H9 (cell line): ENCODE measurements around the gene RAB2B. TPM values are rescaled to one million over a fixed set of nuclear protein-coding genes. Genes with fewer than 3 reads are reported as not detected.

ENCODE experiments used
- DNase-seq: peaks from one replicate; pipeline ENCODE4 v3.0.0-alpha.2; 2017
- H2AFZ ChIP-seq: one replicate; pipeline ENCODE4 v1.6.1; 2013; ENCODE audit warnings: mild to moderate bottlenecking, low read length, control low read depth, moderate library complexity
- H2AK5ac ChIP-seq: 2 replicates; pipeline ENCODE4 v1.6.1; 2013; ENCODE audit warnings: low read length, control low read depth, mixed read lengths; ENCODE audit not compliant: insufficient read length
- H2BK120ac ChIP-seq: one replicate; pipeline ENCODE4 v1.6.1; 2013; ENCODE audit warnings: low read depth, mild to moderate bottlenecking, low read length, control low read depth, inconsistent platforms; ENCODE audit not compliant: poor library complexity, severe bottlenecking
- H2BK12ac ChIP-seq: 2 replicates; pipeline ENCODE4 v1.6.1; 2013; ENCODE audit warnings: low read length, control low read depth, mixed read lengths, low read depth; ENCODE audit not compliant: insufficient read length
- H2BK15ac ChIP-seq: 2 replicates; pipeline ENCODE4 v1.6.1; 2013; ENCODE audit warnings: low read depth, low read length, control low read depth
- H2BK20ac ChIP-seq: one replicate; pipeline ENCODE4 v1.6.1; 2013; ENCODE audit warnings: low read depth, mild to moderate bottlenecking, low read length, control low read depth, inconsistent platforms; ENCODE audit not compliant: poor library complexity, severe bottlenecking
- H2BK5ac ChIP-seq: 2 replicates; pipeline ENCODE4 v1.6.1; 2013; ENCODE audit warnings: low read length, control low read depth, mixed read lengths; ENCODE audit not compliant: insufficient read length
- H3K14ac ChIP-seq: 2 replicates; pipeline ENCODE4 v1.6.1; 2013; ENCODE audit warnings: low read length, control low read depth; ENCODE audit not compliant: insufficient read depth
- H3K18ac ChIP-seq: 2 replicates; pipeline ENCODE4 v1.6.1; 2013; ENCODE audit warnings: low read depth, mild to moderate bottlenecking, mixed read lengths, low read length, control low read depth; ENCODE audit not compliant: insufficient read length
- H3K23ac ChIP-seq: 2 replicates; pipeline ENCODE4 v1.6.1; 2013; ENCODE audit warnings: low read length, control low read depth, mixed read lengths, low read depth; ENCODE audit not compliant: insufficient read length
- H3K23me2 ChIP-seq: 2 replicates; pipeline ENCODE4 v1.6.1; 2013; ENCODE audit warnings: low read depth, mild to moderate bottlenecking, mixed read lengths, low read length, control low read depth; ENCODE audit not compliant: insufficient read length, poor library complexity, severe bottlenecking
- H3K27ac ChIP-seq: 2 replicates; pipeline ENCODE4 v1.5.1; 2013; ENCODE audit warnings: low read length, control low read depth, mixed read lengths, low read depth; ENCODE audit not compliant: insufficient read length
- H3K27me3 ChIP-seq: 2 replicates; pipeline ENCODE4 v1.6.1; 2013; ENCODE audit warnings: low read length, control low read depth, inconsistent platforms; ENCODE audit not compliant: insufficient read depth
- H3K4ac ChIP-seq: 2 replicates; pipeline ENCODE4 v1.6.1; 2013; ENCODE audit warnings: low read depth, mild to moderate bottlenecking, control low read depth, inconsistent platforms, low read length, moderate library complexity
- H3K4me1 ChIP-seq: 2 replicates; pipeline ENCODE4 v1.6.1; 2013; ENCODE audit warnings: low read length, control low read depth, inconsistent platforms; ENCODE audit not compliant: insufficient read depth
- H3K4me2 ChIP-seq: 2 replicates; pipeline ENCODE4 v1.6.1; 2013; ENCODE audit warnings: low read length, control low read depth, mixed read lengths; ENCODE audit not compliant: insufficient read length, insufficient read depth
- H3K56ac ChIP-seq: 2 replicates; pipeline ENCODE4 v1.6.1; 2013; ENCODE audit warnings: low read depth, mild to moderate bottlenecking, mixed read lengths, low read length, control low read depth; ENCODE audit not compliant: insufficient read length
- H3K79me1 ChIP-seq: 2 replicates; pipeline ENCODE4 v1.6.1; 2013; ENCODE audit warnings: low read depth, mild to moderate bottlenecking, moderate library complexity, low read length, control low read depth, inconsistent platforms; ENCODE audit not compliant: insufficient read depth, poor library complexity, severe bottlenecking
- H3K79me2 ChIP-seq: 2 replicates; pipeline ENCODE4 v1.6.1; 2013; ENCODE audit warnings: low read length, control low read depth, inconsistent platforms; ENCODE audit not compliant: insufficient read depth
- H3K9ac ChIP-seq: 2 replicates; pipeline ENCODE4 v1.6.1; 2013; ENCODE audit warnings: low read length, control low read depth, mixed read lengths; ENCODE audit not compliant: insufficient read length; ENCODE audit errors: extremely low read depth
- H3K9me3 ChIP-seq: one replicate; pipeline ENCODE4 v1.6.1; 2013; ENCODE audit warnings: low read depth, low read length, inconsistent platforms; ENCODE audit not compliant: control insufficient read depth
- H3T11ph ChIP-seq: one replicate; pipeline ENCODE4 v1.6.1; 2013; ENCODE audit warnings: mild to moderate bottlenecking, low read length, control low read depth, inconsistent platforms
- H4K20me1 ChIP-seq: one replicate; pipeline ENCODE4 v1.6.1; 2013; ENCODE audit not compliant: control insufficient read depth, insufficient read length, insufficient read depth
- H4K5ac ChIP-seq: 2 replicates; pipeline ENCODE4 v1.6.1; 2013; ENCODE audit warnings: low read depth, mild to moderate bottlenecking, mixed read lengths, low read length, control low read depth; ENCODE audit not compliant: insufficient read length
- H4K8ac ChIP-seq: replicated peaks from 2 replicates; pipeline ENCODE4 v1.6.1; 2013; ENCODE audit warnings: low read length, control low read depth, mixed read lengths, low read depth; ENCODE audit not compliant: insufficient read length
- H4K91ac ChIP-seq: 2 replicates; pipeline ENCODE4 v1.6.1; 2013; ENCODE audit warnings: low read depth, mild to moderate bottlenecking, moderate library complexity, mixed read lengths, low read length, control low read depth; ENCODE audit not compliant: insufficient read length
- H3K27ac Mint-ChIP-seq, 3 experiments: 2 replicates in 2 of 3; 3 replicates in 1 of 3; pipeline ENCODE4 v1.8.0; 2020 to 2021; ENCODE audit warnings: mixed read lengths in 3 of 3, mild to moderate bottlenecking in 1 of 3, moderate library complexity in 1 of 3
- H3K27me3 Mint-ChIP-seq: 2 replicates; pipeline ENCODE4 v1.8.0; 2021; ENCODE audit warnings: low read depth, mild to moderate bottlenecking, moderate library complexity, mixed read lengths
- H3K36me3 Mint-ChIP-seq, 3 experiments: 2 replicates in 2 of 3; 3 replicates in 1 of 3; pipeline ENCODE4 v1.8.0; 2020 to 2021; ENCODE audit warnings: low read depth in 3 of 3, mixed read lengths in 3 of 3; ENCODE audit not compliant: insufficient read depth in 1 of 3
- H3K4me1 Mint-ChIP-seq, 2 experiments: 2 replicates each; pipeline ENCODE4 v1.8.0; 2020; ENCODE audit warnings: mixed read lengths in 2 of 2
- H3K4me3 Mint-ChIP-seq, 2 experiments: 2 replicates in 1 of 2; 3 replicates in 1 of 2; pipeline ENCODE4 v1.8.0; 2020 to 2021; ENCODE audit warnings: mild to moderate bottlenecking in 2 of 2, mixed read lengths in 2 of 2, moderate library complexity in 1 of 2
- H3K9me3 Mint-ChIP-seq, 2 experiments: 2 replicates in 1 of 2; 3 replicates in 1 of 2; pipeline ENCODE4 v1.8.0; 2020; ENCODE audit warnings: mild to moderate bottlenecking in 2 of 2, mixed read lengths in 2 of 2, moderate library complexity in 1 of 2
- WGBS: extraction: QIAGEN DNeasy Blood & Tissue Kit; methylation state at CpG from one replicate; pipeline ENCODE4 v1.1.7; 2013; ENCODE audit warnings: missing lambda C conversion rate, low lambda C conversion rate, mixed read lengths; ENCODE audit not compliant: insufficient read length; ENCODE audit errors: extremely low coverage; 5-methylcytosine and 5-hydroxymethylcytosine counted together
- total RNA-seq: library from RNA; stranded (reverse); gene quantifications from 2 replicates; pipeline ENCODE4 v1.2.1, GENCODE V29; 2021
- TF ChIP-seq, protein P1 (sequence below): fragments of 200-600 bp; sonication (generic); conservative IDR thresholded peaks from 3 replicates; pipeline ENCODE4 v1.8.0; 2021; ENCODE audit warnings: antibody characterized with exemption, mild to moderate bottlenecking

RAB2B gene
- total RNA-seq, 1 experiment from 2014 or later, result 27.9 TPM

DNA sequence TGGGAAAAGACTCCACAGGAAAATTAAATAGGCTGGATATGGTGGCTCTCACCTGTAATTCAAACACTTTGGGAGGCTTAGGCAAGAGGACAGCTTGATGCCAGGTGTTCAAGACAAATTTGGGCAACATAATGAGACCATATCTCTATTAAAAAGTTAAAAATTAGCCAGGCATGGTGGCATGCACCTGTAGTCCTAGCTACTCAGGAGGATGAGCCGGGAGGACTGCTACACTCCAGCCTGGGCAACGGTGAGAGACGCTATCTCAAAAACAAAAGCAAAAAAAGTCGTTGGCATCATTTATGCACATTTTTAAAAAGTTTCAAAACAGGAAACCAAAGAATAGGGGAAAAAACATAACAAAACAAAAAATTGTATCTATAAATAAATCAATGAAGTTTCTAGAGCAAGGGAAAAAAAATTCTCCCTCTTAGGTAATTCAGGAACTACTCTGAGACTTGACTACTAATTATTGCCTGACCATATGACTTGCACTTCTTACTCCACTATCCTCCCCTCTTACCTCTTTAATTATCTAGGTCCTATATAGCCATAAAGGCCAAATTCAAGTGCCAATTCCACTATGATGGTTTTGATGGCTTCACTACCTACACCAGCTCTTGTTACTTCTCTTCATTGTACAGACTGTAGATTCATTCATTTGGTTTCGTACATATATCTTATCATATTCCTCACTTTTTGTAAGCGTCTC lies 32.8 kb upstream of the RAB2B start:
- H3K4me2 ChIP-seq, result peak overlapping the region; percentile 30
- WGBS, result no CpG with 5 or more reads among the region's 6 CpGs
- H3K23me2 ChIP-seq, result no peaks in the 10 kb centered on the region
- no peaks in the 10 kb centered on the region for H4K20me1 ChIP-seq
- H2BK5ac ChIP-seq, result no peak overlapping the region
- no peak overlapping the region for H3K27ac ChIP-seq
- H3K9me3 Mint-ChIP-seq, result peaks cover 3 to 7% of the 10 kb centered on the region in 2 experiments; a peak in 4 of 5 replicates
- H3K27me3 Mint-ChIP-seq, result no peaks in the 10 kb centered on the region
- no peak overlapping the region for H3K4ac ChIP-seq
- H3K9me3 ChIP-seq, result no peaks in the 10 kb centered on the region
- no peak overlapping the region for H4K5ac ChIP-seq
- no peaks in the 10 kb centered on the region for H3K27me3 ChIP-seq
- H3T11ph ChIP-seq, result no peak overlapping the region
- DNase-seq, result no peak
- peaks cover 17% of the 10 kb centered on the region; the same call in 1 of the 2 replicates for H3K79me2 ChIP-seq
- no peak overlapping the region for H4K8ac ChIP-seq
- no peak overlapping the region for H2BK20ac ChIP-seq
- no peak overlapping the region for H2BK15ac ChIP-seq
- H4K91ac ChIP-seq, result no peak overlapping the region
- no peak overlapping the region for H2BK120ac ChIP-seq
- H2AK5ac ChIP-seq, result no peak overlapping the region
- H3K4me1 ChIP-seq, result no peaks in the 10 kb centered on the region
- no peak overlapping the region for H3K56ac ChIP-seq
- peak overlapping the region; percentile 98 to 99 (median 98); a peak in 4 of 7 replicates for H3K27ac Mint-ChIP-seq
- H3K14ac ChIP-seq, result no peak overlapping the region
- H2BK12ac ChIP-seq, result no peak overlapping the region
- H3K4me1 Mint-ChIP-seq, result peaks cover 26 to 33% of the 10 kb centered on the region in 2 experiments
- H3K9ac ChIP-seq, result peak overlapping the region; percentile 90
- peaks cover 3% of the 10 kb centered on the region for H3K79me1 ChIP-seq
- no peak overlapping the region for H2AFZ ChIP-seq
- H3K36me3 Mint-ChIP-seq, result peaks cover 32 to 44% (median 35%) of the 10 kb centered on the region in 3 experiments
- no peak overlapping the region for H3K23ac ChIP-seq
- H3K4me3 Mint-ChIP-seq, result peak overlapping the region; percentile 99
- TF ChIP-seq, protein P1, sequence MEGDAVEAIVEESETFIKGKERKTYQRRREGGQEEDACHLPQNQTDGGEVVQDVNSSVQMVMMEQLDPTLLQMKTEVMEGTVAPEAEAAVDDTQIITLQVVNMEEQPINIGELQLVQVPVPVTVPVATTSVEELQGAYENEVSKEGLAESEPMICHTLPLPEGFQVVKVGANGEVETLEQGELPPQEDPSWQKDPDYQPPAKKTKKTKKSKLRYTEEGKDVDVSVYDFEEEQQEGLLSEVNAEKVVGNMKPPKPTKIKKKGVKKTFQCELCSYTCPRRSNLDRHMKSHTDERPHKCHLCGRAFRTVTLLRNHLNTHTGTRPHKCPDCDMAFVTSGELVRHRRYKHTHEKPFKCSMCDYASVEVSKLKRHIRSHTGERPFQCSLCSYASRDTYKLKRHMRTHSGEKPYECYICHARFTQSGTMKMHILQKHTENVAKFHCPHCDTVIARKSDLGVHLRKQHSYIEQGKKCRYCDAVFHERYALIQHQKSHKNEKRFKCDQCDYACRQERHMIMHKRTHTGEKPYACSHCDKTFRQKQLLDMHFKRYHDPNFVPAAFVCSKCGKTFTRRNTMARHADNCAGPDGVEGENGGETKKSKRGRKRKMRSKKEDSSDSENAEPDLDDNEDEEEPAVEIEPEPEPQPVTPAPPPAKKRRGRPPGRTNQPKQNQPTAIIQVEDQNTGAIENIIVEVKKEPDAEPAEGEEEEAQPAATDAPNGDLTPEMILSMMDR, result no peak
- no peak overlapping the region for H3K18ac ChIP-seq
